Bronchial smooth muscle cell (primary cell): ENCODE data around the gene RHBDL3. TPM values are rescaled to one million over a fixed set of nuclear protein-coding genes. Genes with fewer than 3 reads are reported as not detected.

Source experiments
- total RNA-seq: library from RNA; depleted of rRNA; stranded (reverse); fragments of >200 nt; gene quantifications from 2 replicates; pipeline ENCODE4 v1.2.1, GENCODE V29; 2014

Gene RHBDL3, protein sequence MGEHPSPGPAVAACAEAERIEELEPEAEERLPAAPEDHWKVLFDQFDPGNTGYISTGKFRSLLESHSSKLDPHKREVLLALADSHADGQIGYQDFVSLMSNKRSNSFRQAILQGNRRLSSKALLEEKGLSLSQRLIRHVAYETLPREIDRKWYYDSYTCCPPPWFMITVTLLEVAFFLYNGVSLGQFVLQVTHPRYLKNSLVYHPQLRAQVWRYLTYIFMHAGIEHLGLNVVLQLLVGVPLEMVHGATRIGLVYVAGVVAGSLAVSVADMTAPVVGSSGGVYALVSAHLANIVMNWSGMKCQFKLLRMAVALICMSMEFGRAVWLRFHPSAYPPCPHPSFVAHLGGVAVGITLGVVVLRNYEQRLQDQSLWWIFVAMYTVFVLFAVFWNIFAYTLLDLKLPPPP
- total RNA-seq: under 0.01 and 0.17 TPM in 2 replicates

DNA sequence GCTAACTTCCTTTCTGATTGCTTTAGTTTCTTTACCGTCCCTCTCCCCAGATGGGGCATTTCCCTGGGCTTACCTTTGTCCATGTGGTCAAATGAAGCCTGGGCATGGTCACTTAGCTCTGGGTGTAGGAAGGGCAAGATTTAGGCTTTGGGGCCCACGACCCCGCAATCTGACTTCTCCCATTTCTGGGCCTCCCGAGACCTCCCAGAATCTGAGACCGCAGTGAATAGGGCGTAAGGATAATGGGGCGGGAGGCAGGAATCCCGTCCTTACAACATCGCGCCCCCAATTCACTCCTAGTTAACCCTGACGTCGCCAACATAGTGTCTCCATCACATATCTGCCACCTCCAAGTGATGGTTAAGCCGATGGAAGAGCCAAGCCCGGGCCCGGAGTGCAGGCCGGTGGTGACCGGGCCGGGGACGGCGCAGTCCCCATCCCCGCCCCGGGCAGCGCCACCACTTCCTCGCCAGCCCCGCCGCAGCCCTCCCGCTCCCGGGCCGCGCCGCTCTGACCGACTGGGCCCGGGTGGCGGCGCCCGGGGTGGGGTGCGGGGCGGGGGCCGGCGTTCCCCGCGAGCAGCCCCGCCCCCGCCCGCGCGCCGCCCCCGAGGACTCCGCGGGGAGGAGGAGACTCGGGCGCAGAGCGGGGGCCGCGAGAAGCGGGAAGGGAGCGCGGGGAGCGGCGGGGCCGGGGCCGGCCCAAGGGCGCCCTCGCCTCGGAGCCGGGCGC is at the start of gene RHBDL3:
TSS of gene RHBDL3 (plus strand) at position 641 of the 732 bp plus-strand sequence. CDS start 358 bp downstream, outside the sequence.

DNA sequence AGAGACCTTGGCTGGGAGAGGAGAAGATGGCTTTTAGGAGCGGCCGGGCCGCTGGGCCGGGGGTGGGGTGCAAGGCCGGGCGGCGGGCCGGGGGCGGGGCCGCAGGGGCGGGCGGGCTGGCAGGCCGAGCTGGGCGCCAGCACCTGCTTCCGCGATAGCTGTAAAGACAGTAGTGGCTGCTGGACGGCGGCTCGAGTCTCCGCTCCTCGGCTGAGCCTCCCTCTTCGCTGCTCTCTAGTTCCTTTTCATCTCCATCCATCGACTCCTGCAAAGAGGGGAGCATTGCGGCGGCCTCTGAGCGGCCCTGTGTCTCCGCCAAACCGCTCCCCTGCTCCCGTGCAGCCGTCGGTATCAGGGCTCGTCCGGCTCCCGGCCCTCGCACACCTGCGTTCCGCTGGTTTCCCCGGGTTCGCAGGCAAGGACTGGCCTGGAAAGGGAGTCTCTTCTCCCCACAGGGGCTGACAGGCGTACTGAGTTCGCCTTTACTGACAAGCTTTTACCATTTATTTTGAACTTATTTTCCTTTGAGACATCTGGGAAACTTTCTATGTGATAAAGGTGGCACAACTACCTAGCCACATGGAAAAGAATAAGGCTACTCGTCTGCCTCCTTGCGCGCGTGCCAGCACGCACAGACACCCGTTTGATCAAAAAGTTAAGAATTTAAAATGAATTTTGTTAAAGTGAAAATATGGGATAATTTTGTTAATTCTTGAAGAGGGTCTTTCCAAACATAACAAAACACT is 76.4 kb downstream of the RHBDL3 start, which contains the start of gene C17orf75:
TSS of gene C17orf75 (minus strand) at position 317 of the 746 bp plus-strand sequence. CDS start at position 283, 34 bp downstream.

DNA sequence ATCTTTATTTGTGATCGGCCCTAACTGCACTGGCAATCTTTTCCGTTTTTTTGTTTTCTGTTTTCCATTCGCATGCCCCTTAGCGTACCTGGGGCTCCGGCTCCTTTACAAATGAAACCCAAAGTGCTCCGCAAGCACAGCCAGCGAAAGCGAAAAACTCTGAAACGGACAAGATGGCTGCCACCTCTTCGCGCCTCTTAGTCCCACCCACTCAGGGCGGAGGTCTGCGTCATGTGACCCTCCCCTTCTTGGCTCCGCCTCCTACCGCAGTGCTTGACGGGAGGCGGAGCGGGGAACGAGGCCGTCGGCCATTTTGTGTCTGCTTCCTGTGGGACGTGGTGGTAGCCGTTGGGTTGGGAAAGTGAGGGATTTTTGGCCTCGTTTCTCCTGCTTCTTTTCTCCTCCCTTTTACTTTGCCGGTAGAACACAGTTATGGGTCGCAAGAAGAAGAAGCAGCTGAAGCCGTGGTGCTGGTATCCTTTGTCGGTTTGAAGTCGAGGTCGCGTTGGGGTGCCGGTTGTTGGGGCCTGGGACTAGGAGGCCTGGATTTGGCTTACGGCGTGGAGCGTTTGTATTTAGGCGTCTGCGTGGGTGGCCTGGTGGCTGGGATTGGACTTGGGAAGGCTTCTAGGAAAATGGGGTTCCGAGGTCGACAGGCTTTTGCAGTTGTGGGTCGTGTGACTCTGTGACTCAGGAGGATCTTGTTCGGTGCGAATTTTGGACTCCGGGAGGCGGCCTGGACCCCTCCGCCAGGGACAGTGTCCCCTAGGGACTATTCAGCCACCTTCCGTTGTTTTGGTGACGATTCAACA is 84.4 kb downstream of the RHBDL3 start, which contains the start of gene ZNF207:
TSS of gene ZNF207 (plus strand) at position 304 of the 812 bp plus-strand sequence. CDS start at position 433, 129 bp downstream.

Other genes starting within 250 kb of the RHBDL3 start
- 23.2 and 32.8 TPM in 2 replicates for gene RHOT1, start 123.3 kb upstream of the RHBDL3 start, total RNA-seq
- 16.4 and 22.0 TPM in 2 replicates for gene C17orf75, start 76.3 kb downstream of the RHBDL3 start, total RNA-seq
- 53.9 and 62.3 TPM in 2 replicates for gene ZNF207, start 84.3 kb downstream of the RHBDL3 start, total RNA-seq
- gene PSMD11, start 178.7 kb downstream of the RHBDL3 start, total RNA-seq: 62.3 and 67.5 TPM in 2 replicates
- 0.32 and 0.43 TPM in 2 replicates for gene CDK5R1, start 221.2 kb downstream of the RHBDL3 start, total RNA-seq